Parathyroid adenoma (tissue), 2 donors: ENCODE data around the gene TEDC2.

ENCODE experiments used
- H2AFZ ChIP-seq: fragments of 300-600 bp; sonication (generic); one replicate; pipeline ENCODE4 v1.7.0; 2017; ENCODE audit warnings: antibody characterized with exemption, mild to moderate bottlenecking
- H3K27ac ChIP-seq: fragments of 300-600 bp; sonication (generic); one replicate; pipeline ENCODE4 v1.7.0; 2017
- H3K27me3 ChIP-seq: fragments of 300-600 bp; sonication (generic); one replicate; pipeline ENCODE4 v1.7.0; 2017; ENCODE audit warnings: low read length; ENCODE audit not compliant: control insufficient read depth, insufficient read depth
- H3K36me3 ChIP-seq: fragments of 300-600 bp; sonication (generic); one replicate; pipeline ENCODE4 v1.7.0; 2017; ENCODE audit warnings: low read length; ENCODE audit not compliant: control insufficient read depth, insufficient read depth
- H3K4me1 ChIP-seq: fragments of 300-600 bp; sonication (generic); one replicate; pipeline ENCODE4 v1.7.0; 2017; ENCODE audit warnings: control low read depth
- H3K4me2 ChIP-seq: fragments of 300-600 bp; sonication (generic); one replicate; pipeline ENCODE4 v1.7.0; 2017; ENCODE audit warnings: low read length
- H3K4me3 ChIP-seq: fragments of 300-600 bp; sonication (generic); one replicate; pipeline ENCODE4 v1.7.0; 2017; ENCODE audit warnings: low read depth, low read length
- H3K79me2 ChIP-seq: fragments of 300-600 bp; sonication (generic); one replicate; pipeline ENCODE4 v1.7.0; 2017; ENCODE audit warnings: control low read depth
- H3K9ac ChIP-seq: fragments of 300-600 bp; sonication (generic); one replicate; pipeline ENCODE4 v1.7.0; 2017; ENCODE audit warnings: mild to moderate bottlenecking
- H3K9me3 ChIP-seq: fragments of 300-600 bp; sonication (generic); one replicate; pipeline ENCODE4 v1.7.0; 2017; ENCODE audit warnings: low read length; ENCODE audit not compliant: control insufficient read depth
- CTCF ChIP-seq: fragments of 300-600 bp; sonication (generic); IDR thresholded peaks from one replicate; pipeline ENCODE4 v1.7.0; 2017; ENCODE audit warnings: antibody characterized with exemption, mild to moderate bottlenecking
- donor health status: primary hyperparathyroidism.

TEDC2 gene

GRCh38 chr16:2495041-2495440 lies 35.1 kb downstream of the TEDC2 start:
- no peak for TF ChIP-seq CTCF

GRCh38 chr16:2496223-2497115 lies 36.6 kb downstream of the TEDC2 start:
- H3K4me3 ChIP-seq: no peak overlapping the region
- TF ChIP-seq CTCF: no peak
- H3K4me1 ChIP-seq: no peaks in the 10 kb centered on the region

More at GRCh38 chr16:2495041-2495440, 35.1 kb downstream of the TEDC2 start:
- Histone ChIP-seq H3K4me1 (no peaks in the 10 kb centered on the region), H3K4me3 (no peak overlapping the region), H3K36me3 (no peaks in the 10 kb centered on the region), H3K4me2 (no peak overlapping the region), H3K9me3 (no peaks in the 10 kb centered on the region), H3K27me3 (no peaks in the 10 kb centered on the region), H2AFZ (no peak overlapping the region), H3K79me2 (peaks cover 4% of the 10 kb centered on the region), H3K27ac (no peak overlapping the region), H3K9ac (no peak overlapping the region)

GRCh38 chr16:2497116-2497630 lies 37.3 kb downstream of the TEDC2 start:
- Histone ChIP-seq H2AFZ (no peak overlapping the region), H3K27ac (no peak overlapping the region), H3K27me3 (no peaks in the 10 kb centered on the region), H3K9me3 (no peaks in the 10 kb centered on the region), H3K79me2 (peaks cover 3% of the 10 kb centered on the region), H3K4me3 (no peak overlapping the region), H3K4me1 (no peaks in the 10 kb centered on the region), H3K36me3 (no peaks in the 10 kb centered on the region), H3K9ac (no peak overlapping the region), H3K4me2 (no peak overlapping the region)
- TF ChIP-seq CTCF: no peak

More at GRCh38 chr16:2496223-2497115, 36.6 kb downstream of the TEDC2 start:
- no peak overlapping the region for H3K9ac ChIP-seq
- H3K36me3 ChIP-seq: no peaks in the 10 kb centered on the region
- H3K27ac ChIP-seq: no peak overlapping the region
- no peaks in the 10 kb centered on the region for H3K9me3 ChIP-seq
- peaks cover under 1% of the 10 kb centered on the region for H3K79me2 ChIP-seq
- H3K27me3 ChIP-seq: no peaks in the 10 kb centered on the region
- H2AFZ ChIP-seq: no peak overlapping the region
- no peak overlapping the region for H3K4me2 ChIP-seq

GRCh38 chr16:2497695-2498484 lies 38.0 kb downstream of the TEDC2 start:
- no peak overlapping the region for H3K4me2 ChIP-seq
- peaks cover 3% of the 10 kb centered on the region for H3K79me2 ChIP-seq
- no peak overlapping the region for H3K9ac ChIP-seq
- no peaks in the 10 kb centered on the region for H3K9me3 ChIP-seq
- no peaks in the 10 kb centered on the region for H3K36me3 ChIP-seq
- no peak overlapping the region for H3K27ac ChIP-seq
- H3K4me1 ChIP-seq: no peaks in the 10 kb centered on the region
- no peak overlapping the region for H3K4me3 ChIP-seq
- H3K27me3 ChIP-seq: no peaks in the 10 kb centered on the region
- no peak overlapping the region for H2AFZ ChIP-seq
- TF ChIP-seq CTCF: no peak
